CD4-positive, alpha-beta T cell treated with Interleukin-15 for 4 hours (primary cell): Measurements from ENCODE around the gene ZBTB21.

ENCODE experiments used
- DNase-seq: peaks from one replicate; pipeline ENCODE4 v3.0.0-alpha.2; 2020; ENCODE audit warnings: low spot score

ZBTB21 gene

GRCh38 chr21:42009831-42010506 lies at the start of gene ZBTB21:
TSS of gene ZBTB21 (minus strand) at chr21:42010360. CDS start at chr21:41994095, 16,265 bp downstream.
- DNase-seq = peak; percentile 98

GRCh38 chr21:42059721-42060120 lies 49.6 kb upstream of the ZBTB21 start:
- no peak for DNase-seq

GRCh38 chr21:42059141-42059540 lies 49.0 kb upstream of the ZBTB21 start:
- DNase-seq = no peak

DNA sequence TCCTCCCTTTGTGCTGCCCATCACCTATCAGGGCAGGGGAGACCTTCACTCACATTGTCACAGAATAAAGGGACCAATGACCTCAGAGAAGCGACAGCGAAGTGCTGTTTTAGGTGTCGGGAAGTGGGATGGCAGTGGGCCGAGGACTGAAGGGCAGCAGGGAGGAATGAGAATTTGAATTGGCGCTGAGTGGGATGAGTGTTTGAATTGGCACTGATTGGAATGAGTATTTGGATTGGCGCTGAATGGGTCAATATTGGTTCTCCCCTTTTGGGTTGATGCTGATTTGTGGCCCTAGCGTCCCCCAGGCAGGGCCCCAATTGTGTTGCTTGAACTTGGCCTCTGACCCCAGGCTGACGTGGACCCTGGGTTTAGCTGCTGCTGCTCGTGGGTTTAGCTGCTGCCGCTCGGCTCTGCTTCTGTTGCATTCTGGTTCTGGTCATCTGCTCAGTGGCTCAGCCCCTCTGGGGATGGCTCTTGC lies 48.5 kb upstream of the ZBTB21 start:
- DNase-seq = no peak

DNA sequence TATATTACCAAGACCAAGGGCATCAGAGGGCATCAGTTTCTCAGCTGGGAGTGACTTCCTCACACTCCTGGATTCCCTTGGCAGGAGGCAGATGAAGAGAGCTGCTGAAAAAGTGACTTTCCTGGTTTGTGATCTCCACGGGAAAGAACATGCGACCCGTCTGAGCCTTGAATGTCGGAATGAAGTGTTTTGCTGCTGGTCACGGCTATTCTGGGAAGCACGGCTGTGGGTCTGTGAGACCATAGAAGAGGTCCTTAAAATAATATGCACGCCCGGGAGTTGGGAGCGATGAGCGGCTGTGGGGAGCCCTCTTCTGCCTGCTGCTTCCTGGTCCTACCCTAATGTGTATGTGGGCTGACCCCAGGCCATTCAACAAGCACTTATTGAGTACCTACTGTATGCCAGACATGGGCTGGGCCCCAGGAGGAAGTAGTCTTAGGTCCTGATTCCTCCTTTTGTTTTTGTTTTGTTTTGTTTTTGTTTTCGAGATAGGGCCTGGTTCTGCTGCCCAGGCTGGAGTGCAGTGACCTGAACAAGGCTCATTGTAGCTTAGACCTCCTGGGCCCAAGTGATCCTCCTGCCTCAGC lies 47.8 kb upstream of the ZBTB21 start:
- DNase-seq = no peak

- DNase-seq = no peak
Observed at GRCh38 chr21:42056996-42057689, 47.0 kb upstream of the ZBTB21 start.

DNA sequence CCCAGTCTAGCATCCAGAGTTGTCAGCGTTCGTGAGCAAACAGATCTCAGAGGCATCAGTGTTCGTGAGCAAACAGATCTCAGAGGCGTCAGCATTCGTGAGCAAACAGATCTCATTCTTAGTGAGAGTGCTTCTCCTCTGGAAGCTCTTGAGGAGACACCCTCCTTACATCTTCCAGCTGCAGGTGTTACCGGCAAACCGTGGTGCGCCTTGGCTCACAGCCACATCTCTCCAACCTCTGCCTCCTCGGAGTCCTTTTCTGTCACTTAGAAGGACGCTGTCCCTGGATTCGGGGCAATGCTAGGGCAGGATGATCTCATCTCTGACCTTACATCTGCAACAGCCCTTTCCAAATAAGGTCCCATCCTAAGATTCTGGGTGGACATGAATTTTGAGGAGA lies 46.3 kb upstream of the ZBTB21 start:
- DNase-seq = no peak

GRCh38 chr21:42055425-42055824 lies 45.3 kb upstream of the ZBTB21 start:
- DNase-seq = no peak

- no peak for DNase-seq
Observed at GRCh38 chr21:42051788-42052187, 41.6 kb upstream of the ZBTB21 start.

GRCh38 chr21:42049578-42050430 lies 39.6 kb upstream of the ZBTB21 start:
- no peak for DNase-seq

GRCh38 chr21:42048870-42049577 lies 38.9 kb upstream of the ZBTB21 start:
- no peak for DNase-seq

DNA sequence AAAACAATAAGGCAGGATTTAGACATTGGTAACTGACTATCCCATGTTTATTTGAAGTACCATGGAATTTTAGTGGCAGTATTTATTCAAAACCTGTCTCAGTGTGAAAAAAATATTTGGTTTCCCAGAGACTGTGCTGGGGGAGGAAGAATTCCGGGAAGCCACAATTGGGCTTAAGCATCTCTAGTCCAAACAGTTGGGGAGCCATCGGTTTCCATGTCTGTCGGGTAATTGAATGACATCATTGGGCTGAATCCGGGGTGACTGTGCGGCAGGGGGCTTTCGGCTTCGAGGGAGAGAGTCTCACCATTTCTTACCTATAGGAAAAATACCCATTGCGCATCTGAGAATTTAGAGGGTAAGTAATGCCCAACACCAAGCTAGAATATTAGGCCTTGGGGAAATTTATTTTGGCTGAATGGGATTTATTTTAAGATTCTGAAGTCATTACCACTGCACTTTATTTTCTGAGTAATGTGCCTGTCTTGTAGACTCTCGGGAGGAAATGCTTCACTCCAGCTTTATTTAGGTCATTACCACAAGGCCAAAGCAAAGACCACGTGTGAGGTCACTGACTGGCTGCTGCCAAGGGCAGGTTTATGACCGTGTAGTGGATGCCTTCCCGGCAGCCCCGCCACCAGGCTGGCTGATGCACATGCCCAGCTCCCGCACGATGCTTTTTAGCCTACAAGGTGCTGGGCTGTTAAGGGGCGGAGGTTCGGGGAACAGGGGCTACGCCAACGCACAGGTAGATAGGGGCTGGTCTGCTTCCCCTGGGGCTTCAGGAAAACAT lies 37.9 kb upstream of the ZBTB21 start:
- DNase-seq = no peak

DNA sequence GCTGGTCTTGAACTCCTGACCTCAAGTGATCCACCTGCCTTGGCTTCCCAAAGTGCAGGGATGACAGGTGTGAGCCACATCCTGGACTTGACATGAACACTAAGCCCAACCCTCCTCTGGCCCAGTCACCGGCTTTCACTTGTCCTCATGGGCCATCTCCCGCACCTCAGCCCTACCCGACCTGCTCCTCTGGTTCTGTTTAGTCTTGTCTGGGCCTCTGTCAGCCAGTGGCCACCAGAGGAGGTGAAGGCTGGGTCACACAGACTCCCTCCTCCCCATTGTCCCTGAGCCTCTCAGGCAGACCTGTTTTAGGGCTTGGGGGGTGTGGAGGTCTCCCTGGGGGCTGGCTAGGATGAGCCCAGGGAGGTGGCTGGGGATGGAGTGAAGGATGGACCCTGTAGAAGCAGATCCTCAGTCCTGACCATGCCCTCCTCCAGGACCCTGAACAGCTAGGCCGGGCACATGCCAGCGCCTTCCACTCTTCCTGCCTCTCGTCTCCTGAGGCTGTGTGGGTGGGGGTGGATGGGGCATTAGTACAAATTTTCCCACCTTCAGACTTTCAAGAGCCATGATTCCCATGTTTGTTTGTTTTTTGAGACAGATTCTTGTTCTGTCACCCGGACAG lies 34.8 kb upstream of the ZBTB21 start:
- DNase-seq = no peak

DNA sequence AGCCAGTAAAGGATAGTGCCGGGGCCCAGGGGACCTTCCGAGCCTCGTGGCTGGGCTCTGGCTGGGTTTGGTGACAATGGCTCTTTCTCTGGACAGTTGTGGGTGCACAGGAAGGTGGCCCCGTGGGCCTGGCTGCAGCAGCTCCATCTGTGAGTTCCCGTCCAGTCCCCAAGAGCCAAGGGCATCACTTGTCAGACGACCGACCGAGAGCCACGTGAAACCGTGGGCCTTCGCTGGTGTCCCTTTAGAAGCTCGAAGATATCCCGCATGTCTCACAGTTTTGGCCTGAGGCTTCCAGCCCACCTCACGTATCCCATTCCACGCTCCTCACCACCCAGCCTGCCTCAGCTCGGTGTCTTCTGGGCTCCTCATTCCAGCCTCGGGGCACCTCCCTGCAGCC lies 33.8 kb upstream of the ZBTB21 start:
- no peak for DNase-seq

DNA sequence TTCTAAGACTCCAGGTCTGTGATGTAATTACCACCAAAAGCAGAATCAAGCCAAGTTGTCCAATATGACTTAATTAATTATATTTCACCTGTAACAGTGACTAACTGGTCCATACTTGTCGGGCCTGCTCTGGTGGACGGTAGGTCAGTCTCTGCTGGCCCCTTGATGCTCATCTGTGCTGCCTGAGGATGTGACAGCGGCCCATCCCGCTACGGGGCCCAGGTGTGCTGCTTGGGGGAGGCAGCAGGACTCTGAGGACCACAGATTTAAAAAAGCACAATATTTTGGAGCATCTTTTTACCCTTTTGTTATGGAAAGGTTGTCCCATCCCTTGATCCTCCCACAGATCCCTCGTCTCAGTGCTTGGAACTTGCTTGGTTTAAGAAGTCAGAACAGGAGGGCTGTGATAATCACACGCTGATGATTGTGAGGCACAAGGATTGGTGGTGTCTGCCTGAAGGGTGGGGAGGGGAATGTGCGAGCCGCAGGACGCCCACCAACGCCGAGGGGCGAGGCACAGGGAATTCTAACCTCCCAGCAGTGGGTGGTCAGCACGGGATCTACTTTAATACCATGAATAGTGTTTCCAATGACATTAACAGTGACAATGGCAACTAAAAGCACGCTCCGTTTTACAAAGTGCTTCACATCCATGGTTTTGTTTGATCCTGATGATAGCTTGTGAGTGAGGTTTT lies 33.2 kb upstream of the ZBTB21 start:
- no peak for DNase-seq

DNA sequence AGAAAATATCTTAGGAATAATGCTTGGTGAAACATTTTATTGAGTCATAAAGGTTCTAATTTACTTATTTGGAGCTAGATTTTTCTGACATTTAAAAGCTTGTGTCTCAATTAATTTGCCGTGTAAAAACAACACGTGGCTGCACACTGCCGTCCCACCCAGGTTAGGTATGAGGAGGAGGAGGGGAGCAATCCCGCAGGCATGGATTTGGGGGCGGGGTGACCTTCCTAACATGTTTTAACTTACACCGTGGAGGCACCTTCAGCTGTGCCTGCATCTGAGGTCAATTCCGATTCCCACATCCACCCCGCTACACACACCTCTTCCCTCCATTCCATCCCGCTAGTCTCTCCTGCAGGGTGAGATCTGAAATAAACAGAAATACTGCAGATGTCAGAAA lies 32.5 kb upstream of the ZBTB21 start:
- DNase-seq = no peak

DNA sequence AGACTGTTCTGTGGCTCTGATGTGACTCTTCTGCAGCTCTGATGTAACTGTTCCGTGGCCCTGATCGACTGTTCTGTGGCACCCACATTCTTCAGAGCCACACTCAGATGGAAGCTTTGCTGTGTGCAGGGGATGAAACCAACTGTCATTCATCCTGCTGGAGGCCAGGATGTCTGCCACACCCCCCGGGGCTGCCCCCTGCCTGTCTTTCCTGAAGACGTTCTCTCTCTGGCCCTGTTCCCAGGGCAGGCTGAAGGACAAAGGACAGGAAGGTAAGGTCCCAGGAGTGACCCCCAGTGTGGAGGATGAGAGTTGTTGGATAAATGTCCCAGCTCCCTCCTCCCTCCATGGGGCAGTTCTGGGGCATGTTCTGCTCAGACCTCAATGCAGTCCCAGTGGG lies 31.6 kb upstream of the ZBTB21 start:
- no peak for DNase-seq

- no peak for DNase-seq
Observed at GRCh38 chr21:42041246-42041645, 31.1 kb upstream of the ZBTB21 start.

GRCh38 chr21:42040411-42041180 lies 30.4 kb upstream of the ZBTB21 start:
- DNase-seq = no peak
